Hippocampal formation (tissue), 2 donors: ENCODE measurements around the gene SHQ1.
A peak's percentile ranks its signal among the peaks of the same experiment; 100 is the strongest.
"Not testable (repeated sequence)": the region's sequence is repeated elsewhere in the genome, so short reads cannot be mapped to it uniquely, and the experiment has no call there.

Experiments
- DNase-seq, 2 donors: peaks; one replicate each; lab custom pipeline; 2025; lab: John Stamatoyannopoulos, UW

The SHQ1 gene

GRCh38 chr3:72748659-72749058, 99.6 kb downstream of the SHQ1 start:
- no peak for DNase-seq

- DNase-seq = no peak
These were observed 101.5 kb downstream of the SHQ1 start for GRCh38 chr3:72746430-72747411.

GRCh38 chr3:72745146-72745999, 102.9 kb downstream of the SHQ1 start:
- no peak for DNase-seq

GRCh38 chr3:72744330-72744729, 103.9 kb downstream of the SHQ1 start:
- no peak for DNase-seq

- no peak for DNase-seq
These were observed 108.4 kb downstream of the SHQ1 start for GRCh38 chr3:72739531-72740466.

- DNase-seq = peak in 1 of 2 donors; percentile 46
These were observed 109.3 kb downstream of the SHQ1 start for GRCh38 chr3:72738752-72739530.

- not testable (repeated sequence) for DNase-seq
These were observed 113.2 kb downstream of the SHQ1 start for GRCh38 chr3:72735072-72735471.

- no peak for DNase-seq
These were observed 114.6 kb downstream of the SHQ1 start for GRCh38 chr3:72733676-72734075.

- DNase-seq = not testable (repeated sequence)
These were observed 115.4 kb downstream of the SHQ1 start for GRCh38 chr3:72732666-72733345.

GRCh38 chr3:72728958-72729467, 119.2 kb downstream of the SHQ1 start:
- no peak for DNase-seq

- no peak for DNase-seq
These were observed 119.8 kb downstream of the SHQ1 start for GRCh38 chr3:72728329-72728889.

- DNase-seq = no peak
These were observed 120.5 kb downstream of the SHQ1 start for GRCh38 chr3:72727726-72728125.

- no peak for DNase-seq
These were observed 121.1 kb downstream of the SHQ1 start for GRCh38 chr3:72727172-72727571.

GRCh38 chr3:72725229-72725628, 123.0 kb downstream of the SHQ1 start:
- no peak for DNase-seq

- no peak for DNase-seq
These were observed 124.2 kb downstream of the SHQ1 start for GRCh38 chr3:72724070-72724469.

GRCh38 chr3:72722930-72723726, 125.1 kb downstream of the SHQ1 start:
- DNase-seq = no peak

GRCh38 chr3:72721683-72722381, 126.4 kb downstream of the SHQ1 start:
- DNase-seq = no peak

- DNase-seq = no peak
These were observed 127.7 kb downstream of the SHQ1 start for GRCh38 chr3:72720566-72720965.
